ENCODE measurements around the gene COL15A1. TPM values are rescaled to one million over a fixed set of nuclear protein-coding genes. Genes with fewer than 3 reads are reported as not detected.

COL15A1 gene
- total RNA-seq, 1 donor from 2014 or later = 11.8 TPM

DNA sequence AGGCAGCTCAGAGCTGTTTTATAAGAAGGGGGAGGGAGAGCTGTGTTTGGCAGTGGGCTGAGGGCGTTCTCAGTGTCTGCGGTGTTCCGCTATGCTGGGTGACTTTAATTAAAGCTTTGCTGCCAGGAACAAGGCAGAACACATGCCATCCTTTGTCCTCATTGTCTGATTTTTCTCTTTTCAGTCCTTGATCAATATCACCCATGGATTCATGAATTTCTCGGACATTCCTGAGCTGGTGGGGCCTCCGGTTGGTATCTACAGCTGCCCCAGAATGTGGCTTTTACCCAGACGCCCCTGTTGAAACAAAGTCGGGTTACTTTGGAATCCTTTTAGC is 94.7 kb downstream of the COL15A1 start:
- no peak for TF ChIP-seq CTCF (IDR thresholded peaks at IDR 0.05; ENCODE audit: insufficient read depth, low read length, poor library complexity, severe bottlenecking)
- Histone ChIP-seq H3K36me3 (ENCODE audit: control insufficient read depth, insufficient read depth, low read length) (no peaks in the 10 kb centered on the region), H3K4me3 (ENCODE audit: low read depth, low read length) (no peak overlapping the region), H3K27me3 (ENCODE audit: control insufficient read depth, insufficient read depth, low read length) (no peaks in the 10 kb centered on the region)
- DNase-seq (ENCODE audit: low read depth) = no peak

- Histone ChIP-seq H3K4me3 (ENCODE audit: low read depth, low read length) (no peak overlapping the region), H3K27me3 (ENCODE audit: control insufficient read depth, insufficient read depth, low read length) (no peaks in the 10 kb centered on the region), H3K36me3 (ENCODE audit: control insufficient read depth, insufficient read depth, low read length) (no peaks in the 10 kb centered on the region)
- no peak for TF ChIP-seq CTCF (IDR thresholded peaks at IDR 0.05; ENCODE audit: insufficient read depth, low read length, poor library complexity, severe bottlenecking)
- DNase-seq (ENCODE audit: low read depth) = no peak
Measured at GRCh38 chr9:99039505-99040182, 95.9 kb downstream of the COL15A1 start.

DNA sequence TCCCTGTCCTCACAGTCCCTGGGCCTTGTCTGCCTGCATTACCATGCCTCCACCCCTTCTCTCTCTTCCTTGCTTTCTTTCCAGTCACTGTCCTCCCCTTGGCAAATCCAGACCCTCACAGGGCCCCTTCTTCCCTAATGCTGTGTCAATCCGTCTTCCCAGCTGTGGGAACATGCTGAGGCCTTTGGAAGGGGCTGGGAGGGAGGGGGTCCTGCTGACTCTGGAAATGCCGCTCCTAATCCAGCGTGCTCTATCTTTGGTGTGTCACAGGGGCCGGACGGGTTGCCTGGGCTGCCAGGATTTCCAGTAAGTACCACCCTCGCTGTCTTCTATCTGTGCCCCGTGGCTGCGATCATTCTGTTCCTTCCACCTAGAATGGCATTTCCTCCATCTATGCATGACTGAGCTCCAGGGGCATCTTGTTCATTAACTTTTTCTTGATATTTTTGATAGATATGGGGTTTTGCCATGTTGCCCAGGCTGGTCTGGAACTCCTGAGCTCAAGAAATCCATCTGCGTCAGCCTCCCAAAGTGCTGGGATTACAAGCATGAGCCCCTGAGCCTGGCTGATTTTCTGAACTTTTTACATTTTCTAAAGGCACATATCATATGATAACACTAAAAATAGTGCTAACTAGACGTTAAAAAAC is 96.7 kb downstream of the COL15A1 start:
- DNase-seq (ENCODE audit: low read depth) = no peak
- Histone ChIP-seq H3K36me3 (ENCODE audit: control insufficient read depth, insufficient read depth, low read length) (no peaks in the 10 kb centered on the region), H3K4me3 (ENCODE audit: low read depth, low read length) (no peak overlapping the region), H3K27me3 (ENCODE audit: control insufficient read depth, insufficient read depth, low read length) (no peaks in the 10 kb centered on the region)
- no peak for TF ChIP-seq CTCF (IDR thresholded peaks at IDR 0.05; ENCODE audit: insufficient read depth, low read length, poor library complexity, severe bottlenecking)

DNA sequence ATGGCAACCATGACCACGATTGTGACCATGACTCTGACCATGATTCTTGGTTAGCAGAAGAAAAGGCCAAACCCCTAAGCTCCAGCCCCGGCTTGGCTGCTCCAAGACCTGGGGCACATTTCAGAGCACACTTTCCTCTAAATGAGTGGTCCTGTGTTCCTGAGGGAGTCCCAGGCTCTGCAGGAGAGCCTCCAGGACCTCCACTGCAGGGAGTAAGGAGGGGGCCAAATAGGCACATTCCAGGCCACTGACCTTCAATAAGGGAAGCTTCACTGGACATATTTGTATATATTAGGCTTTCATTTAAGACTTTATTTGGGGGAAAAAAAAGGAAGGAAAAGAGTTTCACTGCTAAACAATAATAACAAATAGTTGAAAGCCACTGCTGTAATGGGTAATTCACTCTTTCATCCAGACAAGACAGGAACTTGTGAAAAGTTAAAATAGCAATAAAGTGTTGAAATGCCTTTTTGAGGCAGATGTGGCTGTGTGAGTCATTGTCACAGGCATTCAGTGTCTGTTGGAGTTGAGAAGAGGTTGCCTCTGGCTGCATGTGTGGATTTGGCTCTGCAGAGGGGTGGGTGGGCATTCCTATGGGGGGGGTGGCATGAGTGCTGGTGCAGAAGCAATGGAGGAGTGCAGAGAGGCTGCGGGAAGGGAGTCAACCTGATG is 97.3 kb downstream of the COL15A1 start:
- no peaks in the 10 kb centered on the region for H3K27me3 ChIP-seq (ENCODE audit: control insufficient read depth, insufficient read depth, low read length)
- peak; percentile 59 for DNase-seq (ENCODE audit: low read depth)
- no peak for TF ChIP-seq CTCF (IDR thresholded peaks at IDR 0.05; ENCODE audit: insufficient read depth, low read length, poor library complexity, severe bottlenecking)
- H3K36me3 ChIP-seq (ENCODE audit: control insufficient read depth, insufficient read depth, low read length) = no peaks in the 10 kb centered on the region
- H3K4me3 ChIP-seq (ENCODE audit: low read depth, low read length) = no peak overlapping the region

- no peak overlapping the region for H3K4me3 ChIP-seq (ENCODE audit: low read depth, low read length)
- H3K36me3 ChIP-seq (ENCODE audit: control insufficient read depth, insufficient read depth, low read length) = no peaks in the 10 kb centered on the region
- no peak for TF ChIP-seq CTCF (IDR thresholded peaks at IDR 0.05; ENCODE audit: insufficient read depth, low read length, poor library complexity, severe bottlenecking)
- no peaks in the 10 kb centered on the region for H3K27me3 ChIP-seq (ENCODE audit: control insufficient read depth, insufficient read depth, low read length)
- no peak for DNase-seq (ENCODE audit: low read depth)
Measured at GRCh38 chr9:99041618-99042017, 97.9 kb downstream of the COL15A1 start.
